AG08395 (cell line): Measurements from ENCODE around the gene ZNF791.
A peak's percentile ranks its signal among the peaks of the same experiment; 100 is the strongest.
"Not testable (repeated sequence)": the region's sequence is repeated elsewhere in the genome, so short reads cannot be mapped to it uniquely, and the experiment has no call there.

Experiments
- DNase-seq: peaks from one replicate; pipeline ENCODE4 v3.0.0; 2012; ENCODE audit warnings: mixed read lengths, low spot score

The ZNF791 gene

DNA sequence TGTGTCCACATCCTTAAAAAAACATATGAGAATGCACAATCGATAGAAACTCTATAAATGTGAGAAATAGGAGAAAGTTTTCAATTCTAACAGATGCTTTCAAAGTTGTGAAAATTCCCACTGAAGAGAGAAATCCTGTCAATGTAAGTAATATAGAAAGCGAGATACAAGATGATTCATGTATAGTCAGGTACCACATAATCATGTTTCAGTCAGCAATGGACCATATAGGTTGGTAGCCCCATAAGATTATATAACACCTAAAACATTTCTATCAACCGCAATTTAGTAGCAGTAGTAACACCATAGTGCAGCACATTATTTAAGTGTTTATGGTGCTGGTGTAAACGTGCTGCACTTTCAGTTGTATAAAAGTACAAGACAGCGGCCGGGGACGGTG lies 18.5 kb downstream of the ZNF791 start:
- no peak for DNase-seq

DNA sequence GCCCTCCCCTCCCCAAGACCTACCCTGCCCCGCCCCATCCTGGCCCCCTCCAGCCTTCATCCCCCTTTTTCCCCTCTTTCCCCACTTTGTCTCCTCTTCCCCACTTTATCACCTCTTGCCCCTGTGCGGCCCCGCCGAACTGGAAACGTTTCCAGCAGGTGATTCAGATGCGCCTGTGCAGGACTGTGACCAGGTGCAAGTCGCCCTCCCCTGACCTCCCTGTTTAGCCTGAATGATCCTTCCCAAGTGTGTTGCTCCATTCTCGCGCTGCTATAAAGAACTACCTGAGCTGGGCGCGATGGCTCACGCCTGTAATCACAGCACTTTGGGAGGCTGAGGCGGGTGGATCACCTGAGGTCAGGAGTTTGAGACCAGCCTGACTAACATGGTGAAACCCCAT lies 25.9 kb downstream of the ZNF791 start:
- no peak for DNase-seq

GRCh38 chr19:12638611-12639182 lies 28.0 kb downstream of the ZNF791 start:
- no peak for DNase-seq

- DNase-seq = peak; percentile 93
Observed at GRCh38 chr19:12639901-12640613, 29.3 kb downstream of the ZNF791 start.

DNA sequence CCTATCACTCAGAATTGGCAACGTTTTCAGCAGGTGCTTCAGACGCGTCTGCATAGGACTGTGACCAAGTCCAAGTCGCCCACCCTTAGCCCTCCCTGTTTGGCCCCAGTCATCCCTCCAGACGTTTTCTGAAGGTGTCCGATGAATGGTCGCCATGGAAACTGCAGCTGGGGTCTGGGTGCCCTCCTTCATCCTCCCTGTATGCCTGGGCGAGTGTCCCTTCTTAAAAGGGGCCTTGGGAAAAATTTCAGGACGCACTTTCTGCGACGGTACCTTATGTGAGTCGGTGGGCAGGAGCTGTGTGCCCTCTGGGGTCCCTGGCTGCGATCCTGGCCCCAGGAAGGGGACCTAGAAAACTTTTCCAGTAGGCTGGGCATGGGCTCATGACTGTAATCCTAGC lies 30.7 kb downstream of the ZNF791 start:
- no peak for DNase-seq

DNA sequence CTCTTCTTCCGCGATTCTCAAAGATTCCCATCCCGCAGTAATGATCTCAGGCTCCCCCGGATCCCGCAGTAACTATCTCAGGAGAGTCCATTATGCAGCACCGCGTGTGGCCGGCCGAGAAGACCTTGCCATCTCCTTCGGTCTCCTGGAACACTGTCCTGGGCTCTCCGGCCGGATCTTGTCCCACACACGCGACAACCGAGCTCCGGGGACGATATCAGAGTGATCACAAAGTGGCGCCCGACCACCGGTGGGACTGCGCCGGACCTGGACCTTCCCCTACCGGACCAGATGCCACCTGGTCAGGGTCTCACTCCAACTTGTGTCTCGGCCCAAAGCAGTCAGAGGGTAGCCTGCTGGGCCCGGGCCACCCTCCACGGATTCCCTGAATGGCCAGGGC lies 31.8 kb downstream of the ZNF791 start:
- no peak for DNase-seq

- not testable (repeated sequence) for DNase-seq
Observed at GRCh38 chr19:12643716-12644115, 33.0 kb downstream of the ZNF791 start.

DNA sequence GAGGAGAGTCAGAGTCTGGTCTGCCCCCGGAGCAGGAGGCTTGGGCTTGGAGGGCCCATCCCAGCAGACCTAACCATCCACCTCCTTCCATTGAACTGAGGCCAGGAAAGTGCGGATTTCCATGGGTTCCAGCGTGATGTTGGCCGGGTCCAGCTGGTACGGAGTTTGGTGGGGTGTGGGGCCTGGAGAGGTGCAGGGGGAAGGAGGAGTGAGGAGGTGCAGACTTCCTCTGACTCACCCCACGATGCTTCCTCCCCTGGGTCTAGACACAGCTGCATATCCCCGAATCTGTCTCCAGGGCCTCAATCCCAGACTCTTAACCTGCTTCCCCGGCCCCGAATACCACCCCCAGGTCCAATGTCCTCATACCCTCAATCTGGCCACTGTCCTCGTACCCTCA lies 35.8 kb downstream of the ZNF791 start:
- no peak for DNase-seq

- DNase-seq = no peak
Observed at GRCh38 chr19:12647047-12647446, 36.3 kb downstream of the ZNF791 start.

- DNase-seq = peak; percentile 68
Observed at GRCh38 chr19:12647490-12648071, 36.9 kb downstream of the ZNF791 start.

GRCh38 chr19:12648088-12648487 lies 37.4 kb downstream of the ZNF791 start:
- DNase-seq = no peak

DNA sequence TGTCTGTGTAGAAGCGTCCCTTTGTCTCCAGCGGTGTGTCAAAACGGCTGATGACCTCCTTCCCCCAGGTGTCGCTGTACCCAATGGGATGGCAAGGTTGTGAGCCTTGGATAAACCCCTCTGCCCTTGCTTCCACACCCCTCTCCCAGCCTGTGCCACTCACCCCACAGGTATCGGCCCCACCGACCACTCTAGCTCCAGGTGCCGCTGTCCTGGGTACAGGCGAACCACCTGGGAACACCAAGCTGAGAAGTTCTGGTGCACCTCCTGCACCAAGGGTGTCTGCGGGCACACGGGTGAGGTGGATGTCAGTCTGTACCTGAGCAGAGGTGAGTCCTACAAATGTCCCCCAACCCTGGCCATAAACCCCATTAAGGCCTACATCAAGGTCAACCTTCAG lies 39.2 kb downstream of the ZNF791 start:
- no peak for DNase-seq

GRCh38 chr19:12652219-12652618 lies 41.5 kb downstream of the ZNF791 start:
- DNase-seq = no peak

DNA sequence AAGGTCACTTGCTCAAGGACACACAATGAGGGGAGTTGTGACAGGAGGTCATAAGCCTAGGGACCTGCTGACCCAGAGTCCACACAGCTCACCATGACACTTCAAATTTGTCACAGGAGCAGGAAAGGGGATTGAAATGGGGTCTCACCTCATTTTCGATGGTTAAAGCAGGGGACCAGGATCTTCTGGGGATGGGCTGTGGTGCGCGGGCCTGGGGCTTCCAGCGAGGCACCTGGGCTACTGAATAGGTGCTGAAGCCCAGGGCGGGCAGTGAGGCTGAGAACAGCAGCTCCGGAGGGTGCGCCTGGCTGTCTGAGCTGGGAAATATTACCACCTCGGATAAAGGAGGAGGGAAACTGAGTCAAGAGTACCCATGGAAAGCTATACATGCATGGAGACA lies 44.8 kb downstream of the ZNF791 start:
- DNase-seq = no peak

GRCh38 chr19:12656899-12657571 lies 46.3 kb downstream of the ZNF791 start:
- DNase-seq = no peak

- DNase-seq = no peak
Observed at GRCh38 chr19:12657966-12658365, 47.2 kb downstream of the ZNF791 start.

DNA sequence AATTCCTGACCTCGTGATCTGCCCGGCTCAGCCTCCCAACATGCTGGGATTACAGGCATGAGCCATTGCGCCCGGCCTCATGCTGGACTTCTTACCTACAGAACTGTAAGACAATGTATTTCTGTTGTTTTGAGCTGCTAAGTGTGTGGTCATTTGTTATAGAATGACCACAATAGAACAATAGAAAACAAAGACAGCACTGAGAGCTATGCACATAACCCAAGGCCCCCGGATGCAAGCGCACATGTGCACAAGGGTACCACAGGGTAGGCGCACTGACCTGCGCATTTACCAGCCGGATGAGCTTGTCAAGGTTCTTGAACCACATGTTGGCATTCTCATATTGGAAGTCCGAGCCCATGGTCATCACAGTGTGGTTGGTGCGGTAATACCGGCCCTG lies 50.3 kb downstream of the ZNF791 start:
- no peak for DNase-seq

DNA sequence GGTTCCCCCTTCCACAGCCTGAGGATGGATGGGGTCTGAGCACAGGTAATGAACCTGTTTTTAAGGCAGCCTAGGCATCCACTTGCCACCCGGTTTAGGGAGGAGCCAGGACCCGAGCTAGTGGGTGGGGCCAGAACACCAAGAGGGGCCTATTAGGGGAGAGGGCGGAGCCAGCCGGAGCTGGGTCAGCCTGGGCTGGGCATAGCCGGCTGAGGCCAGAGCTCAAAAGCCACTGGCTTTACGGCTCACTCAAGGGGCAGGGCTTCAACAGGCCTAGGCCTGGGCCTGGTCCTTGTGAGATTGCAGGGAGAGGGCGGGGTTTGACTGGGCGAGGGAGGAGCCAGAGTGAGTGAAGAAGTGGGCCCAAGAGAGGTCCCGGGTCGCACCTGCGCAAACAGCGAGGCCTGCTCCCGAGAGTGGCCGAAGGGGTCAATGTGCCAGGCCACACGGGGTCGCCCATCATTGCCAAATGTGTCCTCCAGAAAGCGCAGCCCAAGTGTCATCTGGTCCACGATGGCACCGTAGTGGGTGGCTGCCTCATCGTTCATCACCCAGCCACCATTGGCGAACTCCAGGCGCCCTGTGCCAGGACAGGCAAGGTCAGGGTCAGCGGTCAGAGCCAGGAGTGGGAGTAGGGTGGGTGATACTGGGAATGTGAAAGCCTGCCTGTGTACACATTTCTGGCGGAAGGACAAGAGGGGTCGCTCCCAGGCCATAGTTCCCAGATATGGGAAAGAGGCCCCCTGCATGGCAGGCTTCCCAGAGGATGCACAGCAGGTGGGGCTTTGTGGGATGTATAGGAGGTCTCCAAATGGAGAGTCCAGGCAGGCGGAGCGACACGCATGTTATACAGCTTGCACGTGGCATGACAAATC lies 53.9 kb downstream of the ZNF791 start:
- DNase-seq = no peak

DNA sequence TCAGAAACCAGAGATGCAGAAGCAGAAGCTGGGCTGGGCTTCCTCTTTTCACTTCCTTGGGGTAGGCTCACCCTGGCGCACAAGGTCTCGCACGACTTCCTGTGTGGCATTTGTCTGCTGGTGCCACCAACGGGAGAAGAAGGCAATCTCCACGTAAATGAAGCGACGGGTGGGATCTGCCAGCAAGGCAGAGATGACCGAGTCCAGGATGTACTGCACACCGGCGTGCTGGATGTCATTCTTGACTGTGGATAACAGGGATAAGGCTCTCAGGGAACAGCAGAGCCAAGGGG lies 54.5 kb downstream of the ZNF791 start:
- DNase-seq = no peak

DNA sequence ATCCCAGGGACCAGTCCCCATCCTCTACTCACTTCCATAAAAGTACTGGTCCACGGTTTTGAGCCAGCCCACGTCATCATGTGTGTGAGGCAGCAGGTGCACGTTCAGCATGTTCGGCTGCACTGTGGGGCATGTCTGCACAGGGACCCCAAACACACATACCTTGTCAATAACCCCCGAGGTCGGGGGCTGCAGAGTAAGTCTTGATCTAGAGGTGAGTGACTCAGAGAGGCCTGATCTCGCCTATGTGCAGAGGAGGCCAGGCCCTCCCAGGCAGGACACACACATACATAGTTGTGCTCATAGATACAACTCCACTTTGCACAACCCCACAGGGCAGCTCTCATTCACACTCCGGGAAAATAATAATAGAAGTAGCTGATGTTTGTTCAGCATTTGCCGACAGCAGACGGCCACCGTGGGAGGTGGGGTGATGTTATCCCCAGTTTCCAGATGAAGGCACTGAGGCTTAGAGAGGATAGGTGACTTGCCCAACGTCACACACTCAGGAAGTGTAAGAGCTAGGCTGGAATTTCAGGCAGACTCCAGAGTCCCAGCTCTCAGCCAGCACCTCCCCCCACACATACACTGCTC lies 55.0 kb downstream of the ZNF791 start:
- DNase-seq = no peak

DNA sequence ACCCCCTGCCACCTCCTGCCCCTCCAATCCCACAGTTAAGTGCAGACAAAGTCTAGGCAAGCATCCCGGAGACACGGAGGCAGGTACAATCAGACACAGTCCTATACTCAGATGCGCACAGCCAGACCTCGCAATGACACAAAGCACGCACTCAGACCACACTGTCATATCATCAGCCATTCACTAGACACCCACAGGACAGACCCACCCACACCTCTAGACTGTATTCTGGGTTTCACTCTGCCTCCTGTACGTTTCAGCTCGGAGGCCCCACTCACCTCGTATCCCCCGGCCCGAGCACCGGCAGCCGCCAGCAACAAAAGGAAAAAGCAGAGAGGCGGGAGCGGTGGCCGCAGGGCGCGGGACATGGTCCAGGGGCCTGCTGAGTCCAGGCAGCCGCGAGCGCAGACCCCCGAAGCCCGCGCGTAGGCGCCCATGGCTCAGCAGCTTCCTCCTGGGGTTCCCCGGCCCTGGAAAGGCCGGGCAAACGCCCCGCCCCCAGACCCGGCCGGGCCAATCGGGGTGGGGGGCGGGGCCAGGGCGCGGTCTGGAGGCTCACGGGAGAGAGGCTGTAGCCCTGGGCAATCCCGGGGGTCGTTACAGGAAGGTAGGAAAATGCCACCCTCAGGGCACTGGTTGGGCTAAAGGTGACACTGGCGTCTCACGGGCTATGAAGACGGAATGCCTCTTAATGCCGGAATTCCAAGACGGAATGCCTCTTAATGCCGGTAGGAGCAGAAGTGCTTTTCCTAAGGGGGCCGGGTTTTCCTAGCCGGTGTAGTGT lies 55.7 kb downstream of the ZNF791 start, which contains the start of the genes MAN2B1 and WDR83:
Gene MAN2B1, minus strand, starts transcription at position 478 of the 784 bp plus-strand sequence. Its CDS starts 41 bp downstream, at position 437.
Gene WDR83, plus strand, starts transcription at position 543 of the 784 bp plus-strand sequence. CDS start 2,984 bp downstream, outside the sequence.
- DNase-seq = peak; percentile 95
